IPS-NIHi7 (cell line): ENCODE measurements around the gene PUM1.

Source experiments
- DNase-seq: peaks from one replicate; pipeline ENCODE4 v3.0.0; 2012; ENCODE audit warnings: mixed read lengths; ENCODE audit errors: extremely low spot score

Gene PUM1

DNA sequence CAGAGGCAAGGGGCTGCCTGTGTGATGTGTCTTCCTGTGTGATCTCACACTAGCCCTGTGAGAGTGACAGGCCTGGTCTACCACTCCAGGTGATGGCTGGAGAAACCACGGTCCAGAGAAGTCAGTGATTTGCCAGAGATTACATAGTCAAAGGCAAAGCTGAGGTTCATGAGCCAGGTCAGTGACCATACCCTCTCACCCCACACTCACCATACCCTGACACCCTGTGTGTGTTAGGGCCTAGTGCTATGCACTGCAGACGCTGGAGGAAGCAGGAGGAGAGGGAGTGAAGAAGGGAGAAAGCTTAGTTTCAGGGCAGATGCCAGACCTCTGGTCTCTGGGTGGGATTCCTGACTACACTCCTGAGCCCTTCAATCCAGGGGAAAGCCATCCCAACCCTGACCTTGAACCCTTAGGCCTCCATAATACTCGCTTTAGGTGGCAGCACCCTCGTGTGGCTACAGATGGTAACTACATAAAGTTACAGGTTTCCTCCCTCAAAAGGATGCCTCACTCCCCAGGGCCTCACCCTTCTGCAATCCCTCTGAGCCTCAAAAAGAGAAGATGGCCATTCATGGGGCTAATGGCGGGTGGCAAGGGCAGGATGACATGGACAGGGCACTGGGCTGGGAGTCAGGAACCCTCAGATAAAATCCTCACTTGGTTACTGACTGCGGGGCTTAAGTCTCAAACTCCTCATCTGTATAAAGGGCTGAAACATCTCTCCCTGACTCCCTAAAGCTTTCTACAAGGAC lies 136.2 kb downstream of the PUM1 start:
- peak; percentile 83 for DNase-seq

DNA sequence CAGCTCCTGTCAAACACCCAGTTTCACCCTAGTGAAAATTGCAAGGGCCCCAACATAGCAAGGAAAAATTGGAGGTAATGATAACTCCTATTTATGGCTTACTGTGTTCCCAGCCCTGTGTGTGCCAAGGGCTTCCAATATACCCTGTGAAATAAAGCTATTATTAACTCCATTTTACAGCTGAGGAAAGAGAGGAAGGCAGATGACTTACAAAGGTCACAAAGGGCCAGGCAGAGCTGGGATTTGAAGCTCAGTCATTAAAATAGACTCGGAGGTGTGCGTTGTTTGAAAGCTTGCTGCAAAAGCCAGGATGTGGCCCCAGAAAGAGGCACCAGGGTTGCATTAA lies 136.8 kb downstream of the PUM1 start:
- no peak for DNase-seq

DNA sequence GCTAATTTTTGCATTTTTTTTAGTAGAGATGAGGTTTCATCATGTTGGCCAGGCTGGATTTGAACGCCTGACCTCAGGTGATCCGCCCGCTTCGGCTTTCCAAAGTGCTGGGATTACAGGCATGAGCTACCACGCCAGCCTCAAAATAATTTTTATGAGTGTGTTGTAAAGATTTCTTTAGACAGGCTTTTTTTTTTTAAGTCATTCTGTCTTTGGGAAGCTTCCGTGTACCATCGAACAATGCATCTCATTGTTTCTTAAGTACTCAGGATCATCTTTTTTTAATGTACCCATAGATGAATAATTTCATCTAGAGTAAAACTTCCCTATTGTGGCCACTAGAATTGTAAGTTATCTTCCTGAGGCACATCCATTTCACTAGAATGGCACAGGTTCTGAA lies 137.3 kb downstream of the PUM1 start:
- DNase-seq: no peak

DNA sequence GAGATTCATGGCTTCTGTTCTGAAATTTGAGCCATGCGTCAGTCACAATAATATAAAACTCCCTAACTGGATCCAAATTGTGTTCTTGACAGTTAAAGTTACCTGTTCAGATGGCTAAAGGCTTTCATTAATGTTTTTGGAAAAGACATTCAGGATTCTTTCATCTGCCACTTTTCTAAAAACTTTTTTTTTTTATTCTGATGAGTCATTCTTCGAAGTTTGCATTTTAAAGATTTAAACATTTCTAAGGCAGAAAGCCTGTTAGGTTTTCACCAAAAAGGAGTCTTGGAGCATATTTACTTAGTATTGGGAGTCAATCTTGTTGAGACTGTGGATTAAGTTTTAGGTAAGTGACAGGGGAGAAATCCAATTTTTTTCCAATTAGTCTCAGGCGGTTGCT lies 138.1 kb downstream of the PUM1 start:
- DNase-seq: no peak

DNA sequence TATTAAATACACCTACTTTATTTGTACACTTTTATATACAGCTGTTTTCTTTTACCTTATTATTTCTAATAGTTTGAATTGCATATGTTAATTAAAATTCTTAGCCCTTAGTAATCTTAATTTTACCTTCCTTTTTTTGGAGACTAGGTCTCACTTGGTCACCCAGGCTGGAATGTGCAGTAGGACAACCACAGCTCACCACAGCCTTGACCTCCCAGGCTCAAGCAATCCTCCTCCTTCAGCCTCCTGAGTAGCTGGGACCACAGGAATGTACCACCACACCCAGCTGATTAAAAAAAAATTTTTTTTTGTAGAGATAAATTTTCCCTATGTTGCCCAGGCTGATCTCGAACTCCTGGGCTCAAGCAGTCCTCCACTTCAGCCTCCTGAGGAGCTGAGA lies 141.9 kb downstream of the PUM1 start:
- DNase-seq: no peak

DNA sequence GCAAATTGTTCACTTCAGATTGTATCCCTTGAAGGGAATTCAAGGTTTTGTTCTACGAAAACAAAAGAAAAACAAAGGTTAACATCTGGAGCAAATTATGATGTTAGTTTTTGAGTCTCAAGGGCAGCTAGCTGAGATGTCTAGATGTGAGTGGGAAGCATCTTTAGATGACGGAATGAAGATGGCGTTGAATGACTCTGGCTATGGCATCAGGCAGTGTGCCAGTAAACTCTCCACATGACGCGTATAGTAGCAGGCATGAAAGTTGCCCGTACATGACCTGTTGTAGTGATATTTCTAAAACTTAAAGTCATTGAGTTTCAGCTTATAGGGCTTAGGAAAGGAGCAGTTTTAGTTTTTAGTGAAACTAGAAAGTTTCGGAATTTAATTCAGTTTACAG lies 144.7 kb downstream of the PUM1 start:
- no peak for DNase-seq

DNA sequence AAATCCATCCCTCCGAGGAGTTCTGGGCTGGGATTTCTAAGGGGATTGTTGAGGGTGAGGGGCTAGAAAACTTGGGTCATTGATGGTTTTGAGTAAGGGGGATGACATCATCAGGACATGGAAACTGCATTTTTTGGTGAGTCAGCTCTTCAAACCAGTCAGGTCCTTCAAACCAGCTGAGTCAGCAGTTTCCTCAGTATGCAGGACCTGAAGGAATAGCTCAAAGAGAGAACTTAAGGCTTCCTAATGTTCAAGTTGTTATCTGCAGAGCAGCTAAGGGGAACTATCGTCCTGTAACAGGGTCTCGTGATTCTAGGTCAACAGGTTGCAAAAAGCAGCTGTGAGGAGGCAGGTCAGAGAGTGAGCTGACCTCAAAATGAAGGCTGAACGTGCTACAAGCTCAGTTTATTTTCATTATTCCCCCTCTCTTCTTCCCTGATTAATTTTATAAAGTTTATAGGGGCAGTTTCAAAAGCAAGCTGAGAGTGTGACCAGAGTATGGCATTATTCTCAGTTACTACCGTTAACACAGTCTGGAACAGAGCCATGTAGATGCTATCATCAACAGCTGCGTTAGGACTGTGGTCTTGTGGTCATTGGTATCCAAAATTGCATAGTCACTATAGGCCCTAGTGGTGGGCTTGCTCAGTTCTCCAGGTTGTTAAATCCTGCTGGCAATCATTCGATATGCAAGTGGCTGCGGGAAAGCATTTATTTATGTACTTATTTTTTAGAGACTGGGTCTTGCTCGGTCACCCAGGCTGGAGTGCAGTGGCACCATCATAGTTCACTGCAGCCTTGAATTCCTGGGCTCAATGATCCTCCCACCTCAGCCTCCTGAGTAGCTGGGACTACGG lies 146.3 kb downstream of the PUM1 start:
- DNase-seq: no peak

DNA sequence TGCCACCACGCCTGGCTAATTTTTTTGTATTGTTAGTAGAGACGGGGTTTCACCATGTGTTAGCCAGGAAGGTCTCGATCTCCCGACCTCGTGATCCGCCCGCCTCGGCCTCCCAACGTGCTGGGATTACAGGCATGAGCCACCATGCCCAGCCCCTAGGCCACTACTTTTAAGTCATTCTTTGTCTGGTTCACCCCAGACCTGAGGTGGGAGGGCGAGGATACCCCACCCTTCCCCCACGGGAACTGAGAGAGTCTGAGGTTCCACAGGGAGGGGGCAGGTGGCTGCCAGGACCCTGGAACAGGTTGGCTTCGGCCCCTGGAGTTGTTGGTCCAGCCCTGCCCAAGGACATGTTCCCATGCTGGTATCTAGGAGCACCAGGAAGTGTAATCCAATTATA lies 149.2 kb downstream of the PUM1 start:
- DNase-seq: no peak

DNA sequence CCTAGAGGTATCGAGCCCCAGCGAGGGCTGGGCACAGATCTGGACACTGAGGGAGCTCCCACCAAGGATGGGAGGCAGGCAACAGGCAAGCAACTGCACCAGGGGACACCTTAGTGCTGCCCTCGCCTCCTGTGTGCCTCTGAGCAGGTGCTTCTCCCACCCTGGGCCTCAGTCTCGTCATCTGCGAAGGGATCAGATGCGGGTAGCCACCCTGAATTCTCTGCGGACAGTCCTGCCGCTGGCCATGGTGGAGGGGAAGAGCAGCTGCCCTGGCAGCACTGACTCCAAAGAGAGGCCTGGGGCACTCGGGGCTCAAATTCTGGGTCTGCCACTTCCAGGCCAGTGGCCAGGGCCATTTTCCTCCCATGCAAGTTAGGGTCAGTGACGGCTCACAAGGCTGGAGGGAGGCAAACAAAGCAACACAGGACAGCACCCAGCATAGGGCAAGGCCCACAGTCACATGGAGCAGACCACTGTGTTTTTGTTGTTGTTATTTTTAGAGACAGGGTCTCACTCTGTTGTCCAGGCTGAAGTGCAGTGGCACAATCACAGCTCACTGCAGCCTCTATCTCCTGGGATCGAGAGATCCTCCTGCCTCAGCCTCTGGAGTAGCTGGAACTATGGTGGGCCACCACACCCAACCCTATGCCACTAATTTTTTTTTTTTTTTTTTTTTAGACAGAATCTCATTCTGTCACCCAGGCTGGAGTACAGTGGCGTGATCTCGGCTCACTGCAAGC lies 149.9 kb downstream of the PUM1 start:
- DNase-seq: no peak

DNA sequence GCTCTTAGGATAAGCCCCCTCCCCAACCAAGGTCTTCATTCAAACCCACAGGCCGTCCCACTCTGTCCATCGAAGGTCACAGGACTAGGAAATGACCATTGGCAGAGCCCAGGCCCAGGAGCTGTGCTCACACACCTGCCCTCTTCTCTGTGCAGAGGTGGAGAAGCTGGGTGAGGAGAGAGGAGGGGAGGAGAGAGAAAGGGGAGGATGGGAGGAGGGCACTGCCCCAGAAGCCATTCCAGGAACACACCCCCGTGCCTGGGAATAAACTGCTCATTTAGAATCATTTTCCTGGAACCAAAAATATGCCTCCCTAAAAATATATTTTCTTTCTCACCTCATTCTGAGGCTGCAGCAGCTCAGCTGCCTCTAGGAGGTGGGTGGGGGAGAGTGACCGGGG lies 150.6 kb downstream of the PUM1 start:
- no peak for DNase-seq

DNA sequence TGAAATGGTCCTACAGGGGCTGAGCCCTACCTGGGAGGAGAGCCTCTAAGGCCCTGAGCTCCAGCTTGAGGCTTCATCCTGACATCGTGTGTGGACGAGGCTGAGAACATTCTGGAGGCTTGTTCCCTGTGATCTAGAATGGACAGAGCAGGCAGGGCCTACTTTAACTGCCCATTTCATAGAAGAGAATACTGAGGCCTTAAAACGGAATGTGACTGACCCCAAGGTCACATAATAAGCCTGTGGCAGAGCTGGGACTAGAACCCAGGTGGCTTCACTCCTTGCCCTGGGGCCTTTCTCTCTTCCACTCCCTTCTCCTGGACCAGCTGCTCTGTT lies 151.0 kb downstream of the PUM1 start:
- DNase-seq: no peak

DNA sequence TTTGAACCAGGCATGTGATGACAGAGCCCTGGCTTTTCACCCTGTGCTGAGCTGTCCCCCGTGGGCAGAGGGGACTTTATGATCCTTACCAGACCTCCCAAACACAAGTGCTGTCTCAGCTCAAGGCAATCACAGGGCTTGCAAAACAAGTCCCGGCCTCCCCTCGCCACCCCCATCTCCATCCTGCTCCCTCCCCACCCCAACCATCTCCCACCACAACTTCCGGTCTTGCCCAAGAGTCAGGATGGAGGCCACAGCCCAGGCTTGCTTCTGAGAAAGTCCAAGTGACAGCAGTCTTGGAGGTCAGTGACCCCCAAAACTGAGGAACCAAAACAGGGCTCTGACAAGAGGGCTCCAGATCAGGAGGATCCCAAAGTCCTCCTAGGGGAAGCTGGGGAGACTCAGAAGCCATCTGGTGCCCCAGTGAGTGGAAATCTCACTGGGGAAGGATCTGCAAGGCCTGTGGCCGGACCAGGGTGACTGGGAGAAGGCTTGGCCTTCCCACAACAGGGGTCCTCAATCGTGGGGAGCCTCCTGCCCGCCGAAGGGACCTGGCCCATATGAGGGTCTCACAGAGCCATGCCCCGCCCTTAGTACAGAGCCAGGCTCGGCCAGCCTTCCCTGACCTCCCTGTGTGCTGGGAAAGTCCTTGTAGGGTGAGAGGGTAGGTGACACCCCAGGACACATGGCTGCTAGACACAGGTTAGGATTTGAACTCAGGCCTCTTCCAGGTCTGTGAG lies 152.4 kb downstream of the PUM1 start:
- DNase-seq: no peak

DNA sequence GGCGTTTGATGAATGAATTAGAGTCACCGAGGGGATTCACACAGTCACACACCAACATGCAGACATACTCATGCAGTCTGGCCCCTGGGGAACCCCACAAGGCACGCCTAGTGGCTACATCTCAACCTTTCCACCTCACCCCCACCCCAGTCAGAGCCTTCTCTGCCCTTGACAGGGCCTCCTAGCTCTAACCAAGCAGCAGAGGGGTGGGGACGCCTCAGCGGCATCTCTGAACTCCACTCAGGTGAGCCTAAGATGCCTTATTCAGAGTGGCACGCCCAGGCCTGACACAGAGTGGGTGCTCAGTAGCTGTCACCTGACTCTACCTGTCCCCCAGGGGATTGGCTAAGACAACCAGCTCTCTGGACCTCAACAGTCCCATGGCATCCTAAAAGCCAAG lies 153.3 kb downstream of the PUM1 start:
- no peak for DNase-seq

DNA sequence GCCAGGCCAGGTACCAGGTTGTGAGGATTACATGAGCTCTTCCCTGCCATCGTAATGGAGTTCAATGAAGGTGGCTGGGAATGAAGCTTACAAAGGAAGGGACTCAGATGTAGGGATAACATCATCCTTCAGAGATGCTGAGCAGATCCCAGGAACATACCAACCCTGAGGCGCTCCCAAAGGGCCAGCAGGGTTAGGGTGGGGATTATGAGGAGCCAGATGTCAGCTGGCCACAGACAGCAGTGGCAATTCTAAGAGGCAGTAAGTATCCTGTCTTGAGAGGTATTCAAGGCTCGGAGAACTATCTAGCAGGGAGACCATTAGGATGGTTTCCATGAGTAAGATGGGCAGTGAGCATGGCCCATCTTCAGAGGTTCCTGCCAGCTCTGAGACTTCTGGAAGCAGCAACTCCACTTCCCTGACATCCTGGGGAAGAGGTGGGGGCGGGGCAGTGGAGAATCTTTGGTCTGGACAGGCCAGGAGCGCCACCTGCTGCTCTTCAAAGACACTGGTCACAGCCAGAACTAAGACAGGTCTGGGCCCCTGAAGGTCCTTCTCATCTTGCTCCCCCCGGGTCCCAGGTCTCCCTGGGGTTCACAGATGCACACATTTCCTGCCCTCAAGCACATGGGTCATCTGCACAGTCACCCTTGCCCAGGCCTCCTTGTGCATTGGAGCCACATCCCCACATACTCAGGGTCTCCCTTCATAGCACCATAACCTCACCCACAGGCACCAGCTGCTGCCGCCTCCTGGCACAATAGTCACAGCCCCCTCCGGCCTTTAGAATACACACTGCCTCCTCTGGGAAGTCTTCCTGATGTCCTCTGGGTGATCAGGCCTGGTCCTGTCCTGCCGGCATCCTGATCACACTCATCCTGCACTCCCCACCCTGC lies 154.2 kb downstream of the PUM1 start:
- DNase-seq: peak; percentile 89

DNA sequence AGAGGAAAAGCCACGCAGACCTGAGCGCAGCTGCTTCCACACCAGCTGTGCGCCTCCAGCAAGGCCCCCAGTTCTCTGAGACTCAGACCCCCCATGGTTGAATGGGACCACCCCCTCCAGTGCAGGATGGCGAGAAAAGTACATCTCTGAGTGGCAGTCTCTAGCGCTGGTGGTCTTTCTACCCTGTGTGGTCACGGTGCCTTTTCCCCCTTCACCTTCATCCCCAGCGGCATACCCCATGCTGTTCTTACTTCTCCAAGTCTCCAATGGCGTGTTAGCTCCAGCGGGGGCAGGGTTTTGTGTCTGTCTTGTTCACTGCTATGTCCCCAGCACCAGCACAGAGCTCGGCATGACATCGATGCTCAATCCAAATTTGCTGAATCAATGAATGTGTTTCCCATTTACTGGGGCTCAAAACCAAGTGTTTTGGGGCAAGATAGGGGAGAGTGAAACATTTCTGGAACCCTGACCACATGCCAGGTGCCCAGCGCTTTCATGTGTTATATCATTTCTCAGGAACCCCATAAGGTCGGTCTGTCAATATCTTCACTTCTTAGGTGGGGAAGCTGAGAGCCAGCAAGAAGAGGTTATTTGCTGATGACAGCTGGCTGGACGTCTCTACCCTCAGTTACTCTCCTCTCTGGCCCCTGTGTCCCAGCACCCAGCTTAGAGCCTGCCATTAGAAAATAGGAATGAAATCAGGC lies 156.0 kb downstream of the PUM1 start:
- no peak for DNase-seq

DNA sequence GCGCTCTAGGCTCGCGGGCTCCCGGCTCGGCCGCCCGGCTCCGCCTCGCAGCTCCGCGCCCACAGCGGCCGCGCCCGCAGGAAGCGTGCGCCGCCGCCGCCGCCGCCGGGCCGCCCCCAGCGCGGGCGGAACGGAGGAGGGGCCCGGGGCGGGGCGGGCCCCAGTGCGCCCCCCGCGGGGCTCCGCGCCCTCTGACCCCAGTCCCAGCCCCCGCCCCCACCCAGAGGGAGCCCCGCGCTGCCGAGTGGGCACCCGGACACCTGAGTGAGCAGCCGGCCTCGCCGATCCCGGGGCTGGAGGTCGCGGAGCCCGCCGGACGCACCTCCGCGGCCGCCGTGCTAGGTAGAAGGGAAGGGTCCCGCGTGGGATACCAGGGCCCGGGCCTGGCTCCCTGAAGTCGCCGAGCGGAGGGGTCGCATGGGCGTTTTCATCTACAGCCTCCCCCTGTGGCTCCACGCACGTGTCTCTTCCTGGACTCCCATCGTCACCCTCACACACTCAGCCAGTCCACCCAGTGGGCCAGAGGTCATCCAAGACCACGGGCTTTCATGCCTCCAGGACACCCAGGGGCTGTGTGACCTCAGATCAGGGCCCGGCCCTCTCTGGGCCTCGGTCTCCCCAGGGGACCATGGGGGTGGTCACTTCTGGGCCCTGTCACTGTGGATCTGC lies 156.7 kb downstream of the PUM1 start, which contains the start of gene SDC3:
SDC3 (minus strand) TSS at position 63 of the 669 bp plus-strand sequence. CDS start 172 bp downstream, outside the sequence.
- no peak for DNase-seq

DNA sequence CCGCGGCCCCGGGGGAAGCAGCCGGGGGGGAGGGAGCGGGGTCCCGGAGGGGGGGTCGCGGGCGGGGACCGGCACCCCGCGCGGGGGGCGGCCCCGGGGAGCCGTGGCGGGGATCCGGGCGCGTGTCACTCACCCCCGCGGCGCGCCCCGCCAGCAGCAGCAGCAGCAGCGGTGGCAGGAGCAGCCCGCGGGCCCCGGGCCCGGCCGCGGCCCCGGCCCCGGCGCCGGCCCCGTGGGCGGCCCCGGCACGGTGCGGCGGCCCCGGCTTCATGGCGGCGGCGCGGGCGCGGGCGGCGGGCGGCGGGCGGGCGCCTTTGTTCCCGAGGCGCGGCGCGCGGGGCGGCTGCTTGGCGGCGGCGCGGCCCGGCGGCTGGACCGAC lies 157.2 kb downstream of the PUM1 start:
- no peak for DNase-seq

DNA sequence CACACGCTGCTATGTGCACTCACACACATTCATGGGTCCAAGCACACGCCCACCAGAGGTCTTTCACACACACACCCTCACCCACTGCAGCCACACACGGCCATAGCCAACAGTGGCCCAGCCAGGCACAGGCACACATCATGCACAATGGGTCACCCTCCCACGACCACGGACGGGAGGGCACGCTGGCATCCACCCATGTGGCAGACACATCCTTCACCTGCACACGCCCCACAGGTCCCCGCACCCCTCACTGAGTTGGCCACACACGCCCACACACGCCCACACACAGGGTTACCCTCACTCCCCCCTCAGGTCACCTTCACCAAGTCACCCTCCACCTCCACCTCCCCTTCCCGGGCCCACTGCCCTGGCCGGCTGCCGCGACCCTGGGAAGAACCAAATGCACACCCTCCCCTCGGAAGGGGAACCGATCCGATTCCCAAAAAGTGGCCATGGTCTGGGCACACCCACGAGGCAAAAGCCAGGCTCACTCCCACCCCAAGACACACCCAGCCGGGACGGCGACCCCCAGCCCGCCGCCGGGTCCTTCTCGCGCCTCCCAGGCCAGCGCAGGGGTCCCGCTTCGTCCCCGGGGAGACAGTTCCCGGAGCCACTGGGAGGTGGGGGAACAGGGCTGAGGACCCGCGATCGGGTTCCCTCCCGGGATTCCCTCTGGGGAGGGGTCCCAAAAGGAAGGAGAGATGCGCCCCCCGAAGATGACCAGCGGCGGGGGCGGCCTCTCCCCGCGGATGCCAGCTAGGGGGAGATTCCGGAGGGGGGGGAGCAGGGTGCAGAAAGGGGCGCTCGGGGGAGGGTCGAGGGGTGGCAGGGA lies 157.8 kb downstream of the PUM1 start:
- DNase-seq: no peak
